SW 1271 (cell line): ENCODE data around the gene BSPH1.
"Not testable (repeated sequence)": the region's sequence is repeated elsewhere in the genome, so short reads cannot be mapped to it uniquely, and the experiment has no call there.

Experiments
- DNase-seq, 2 experiments: peaks; one replicate each; lab custom pipeline; 2025; lab: John Stamatoyannopoulos, UW

BSPH1 gene

DNA sequence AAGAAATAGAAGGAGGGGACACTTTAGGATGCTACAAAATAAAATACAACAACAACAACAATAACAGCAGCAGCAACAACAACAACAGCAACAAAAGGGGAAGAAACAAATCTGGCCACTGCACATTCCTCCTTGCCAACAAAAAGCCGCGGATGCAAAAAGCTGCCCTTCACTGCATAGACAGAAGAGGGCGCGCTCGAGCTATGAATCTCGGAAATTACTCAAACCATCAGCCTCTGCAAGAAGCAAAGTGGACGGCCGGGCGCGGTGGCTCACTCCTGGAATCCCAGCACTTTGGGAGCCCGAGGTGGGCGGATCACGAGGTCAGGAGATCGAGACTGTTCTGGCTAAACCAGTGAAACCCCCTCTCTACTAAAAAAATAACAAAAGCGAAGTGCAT is 71.9 kb downstream of the BSPH1 start:
- not testable (repeated sequence) for DNase-seq
